GM12892 (cell line): ENCODE data around the gene ERC1.

Experiments
- POLR2A ChIP-seq: IDR thresholded peaks from 2 replicates; pipeline ENCODE4 v1.6.1; 2011; ENCODE audit warnings: low read depth, low read length, control low read depth
- POLR2AphosphoS5 ChIP-seq: IDR thresholded peaks from 2 replicates; pipeline ENCODE4 v1.6.1; 2011; ENCODE audit warnings: low read depth, low read length, control low read depth
- TAF1 ChIP-seq: IDR thresholded peaks from 2 replicates; pipeline ENCODE4 v1.6.1; 2011; ENCODE audit warnings: low read depth, mild to moderate bottlenecking, control low read depth, low read length, borderline replicate concordance

DNA sequence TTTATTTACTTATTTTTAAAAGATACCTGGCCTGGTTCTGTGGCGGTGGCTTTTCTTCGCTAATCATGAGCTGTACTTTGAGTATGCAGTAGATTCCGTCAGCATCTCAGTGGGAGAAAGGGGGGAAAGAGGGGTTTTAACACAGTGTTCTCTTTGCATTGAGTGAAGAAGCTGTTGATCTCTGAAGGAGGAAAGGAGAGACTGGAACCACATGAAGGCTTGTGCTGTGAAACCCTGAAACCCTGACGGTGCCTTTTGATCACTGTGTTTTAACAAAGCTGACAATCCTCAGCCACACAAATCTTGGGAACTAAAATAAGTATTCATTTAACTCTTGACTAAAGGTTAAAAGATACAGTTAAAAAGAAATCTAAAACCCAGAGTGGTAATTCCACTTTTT, 353.2 kb downstream of the ERC1 start:
- no peak for TF ChIP-seq POLR2A
- TF ChIP-seq POLR2AphosphoS5 = no peak
- TF ChIP-seq TAF1 = no peak
